ENCODE measurements around the gene CARS1. TPM values are rescaled to one million over a fixed set of nuclear protein-coding genes. Genes with fewer than 3 reads are reported as not detected.

The CARS1 gene
- total and polyA plus RNA-seq, 2 of the 4 experiments (the other 2 are of a cell fraction): 72.7 to 78.3 TPM

- CTCF ChIA-PET: no interaction called here
- Histone ChIP-seq H3K14ac (replicated peaks; ENCODE audit: low read depth, low read length) (no peak overlapping the region), H3K27me3 (ENCODE audit: control insufficient read depth, insufficient read depth, low read length) (no peaks in the 10 kb centered on the region), H2AK9ac (replicated peaks; ENCODE audit: low read depth, low read length, poor library complexity) (no peak overlapping the region), H3K9ac (ENCODE audit: low read depth, low read length) (no peak overlapping the region), H4K20me1 (ENCODE audit: insufficient read depth, low read length) (no peaks in the 10 kb centered on the region), H3K18ac (ENCODE audit: low read depth, low read length) (no peak overlapping the region), H3K9me1 (ENCODE audit: insufficient read depth, low read length) (no peaks in the 10 kb centered on the region), H2AK5ac (ENCODE audit: low read depth, low read length) (no peak overlapping the region), H4K5ac (ENCODE audit: low read depth, low read length) (no peak overlapping the region), H4K8ac (ENCODE audit: low read depth in 2 of 2, low read length in 2 of 2) (no peak overlapping the region), H4K91ac (ENCODE audit: insufficient read depth, low read depth, low read length) (no peak overlapping the region), H2AFZ (replicated peaks; ENCODE audit: low read length, poor library complexity) (no peak overlapping the region), H3K9me3 (ENCODE audit: control insufficient read depth, insufficient read depth, low read length) (no peaks in the 10 kb centered on the region), H2BK5ac (ENCODE audit: low read depth, low read length, poor library complexity, severe bottlenecking) (no peak overlapping the region), H3K4me1 (ENCODE audit: control insufficient read depth, insufficient read depth, low read length) (no peaks in the 10 kb centered on the region), H3K4me2 (ENCODE audit: low read depth, low read length) (no peak overlapping the region), H3K36me3 (ENCODE audit: control insufficient read depth, insufficient read depth, low read length) (peaks cover 56% of the 10 kb centered on the region), H3K4me3 (ENCODE audit: insufficient read depth, low read depth, low read length) (no peak overlapping the region), H3K56ac (ENCODE audit: extremely low read depth, insufficient read depth, low read length) (no peak overlapping the region), H2BK120ac (ENCODE audit: low read depth, low read length) (no peak overlapping the region), H3K79me1 (ENCODE audit: low read depth in 1 of 2, low read length in 2 of 2) (no peaks in the 10 kb centered on the region), H2BK20ac (ENCODE audit: low read depth, low read length) (no peak overlapping the region), H3K27ac (ENCODE audit: insufficient read depth, low read length) (no peak overlapping the region), H3K4ac (ENCODE audit: low read depth, low read length) (no peak overlapping the region), H2BK15ac (ENCODE audit: low read depth, low read length) (no peak overlapping the region), H3K23ac (ENCODE audit: low read depth, low read length) (no peak overlapping the region)
- intact Hi-C loops (cut with micrococcal nuclease) (no loop called here), dilution Hi-C loops (cut with HindIII; ENCODE audit: low sequenced_read_pairs, unreplicated experiment) (no loop called here), in situ Hi-C loops (cut with MboI; ENCODE audit: low sequenced_read_pairs) (no loop called here)
- no TSS peak for BruUV-seq (replicated peaks)
- TF ChIP-seq CHD1 (IDR thresholded peaks at IDR 0.05; ENCODE audit: low read depth, low read length) (no peak), MXI1 (IDR thresholded peaks at IDR 0.05; ENCODE audit: borderline replicate concordance, low read depth, low read length) (no peak), USF2 (IDR thresholded peaks at IDR 0.05; ENCODE audit: low read depth, low read length) (no peak), POLR2A (IDR thresholded peaks at IDR 0.05; ENCODE audit: low read depth, low read length) (no peak), RAD21 (IDR thresholded peaks at IDR 0.05; ENCODE audit: low read length) (no peak), SMC3 (IDR thresholded peaks at IDR 0.05; ENCODE audit: low read depth, low read length) (no peak), NFE2L2 (IDR thresholded peaks at IDR 0.05; ENCODE audit: low read depth, low read length) (no peak), ELK1 (IDR thresholded peaks at IDR 0.05; ENCODE audit: borderline replicate concordance, low read depth, low read length) (no peak), BHLHE40 (IDR thresholded peaks at IDR 0.05; ENCODE audit: low read depth, low read length) (no peak), RCOR1 (IDR thresholded peaks at IDR 0.05; ENCODE audit: insufficient replicate concordance, low read length) (no peak), MAFK (IDR thresholded peaks at IDR 0.05; ENCODE audit: low read depth, low read length) (no peak), CEBPB (IDR thresholded peaks at IDR 0.05; ENCODE audit: low read depth, low read length) (no peak), CTCF (conservative IDR thresholded peaks at IDR 0.05; ENCODE audit: low read depth, low read length) (no peak), FOS (IDR thresholded peaks at IDR 0.05; ENCODE audit: low read depth, low read length) (no peak), MAZ (IDR thresholded peaks at IDR 0.05; ENCODE audit: borderline replicate concordance, low read depth, low read length) (no peak), RFX5 (IDR thresholded peaks at IDR 0.05; ENCODE audit: low read depth, low read length) (no peak)
- 80% methylated on average over 1 of the region's 22 CpGs; no CpG with 5 or more reads in 1 of the 2 experiments for WGBS, 2 experiments (ENCODE audit: extremely low coverage in 2 of 2, insufficient read length in 1 of 2)
- no peak for ATAC-seq (ENCODE audit: low read depth)
- POLR2A ChIA-PET (ENCODE audit: unreplicated experiment): interaction anchor here (0.5 kb wide), 1 partner anchor 15 kb away, joined by 3 read pairs; no protein-coding TSS in a partner anchor
- no peak for DNase-seq
These were observed 47.0 kb upstream of the CARS1 start for GRCh38 chr11:3104051-3104714.

Data from IMR-90 (cell line).